Epithelial cell of alveolus of lung (primary cell): ENCODE data around the gene PCTP. TPM values are rescaled to one million over a fixed set of nuclear protein-coding genes. Genes with fewer than 3 reads are reported as not detected.

ENCODE experiments used
- total RNA-seq: library from RNA; depleted of rRNA; stranded (reverse); fragments of >200 nt; gene quantifications from 2 replicates; pipeline ENCODE4 v1.2.1, GENCODE V29; 2015

The PCTP gene
- 17.6 and 32.1 TPM in 2 replicates for total RNA-seq

DNA sequence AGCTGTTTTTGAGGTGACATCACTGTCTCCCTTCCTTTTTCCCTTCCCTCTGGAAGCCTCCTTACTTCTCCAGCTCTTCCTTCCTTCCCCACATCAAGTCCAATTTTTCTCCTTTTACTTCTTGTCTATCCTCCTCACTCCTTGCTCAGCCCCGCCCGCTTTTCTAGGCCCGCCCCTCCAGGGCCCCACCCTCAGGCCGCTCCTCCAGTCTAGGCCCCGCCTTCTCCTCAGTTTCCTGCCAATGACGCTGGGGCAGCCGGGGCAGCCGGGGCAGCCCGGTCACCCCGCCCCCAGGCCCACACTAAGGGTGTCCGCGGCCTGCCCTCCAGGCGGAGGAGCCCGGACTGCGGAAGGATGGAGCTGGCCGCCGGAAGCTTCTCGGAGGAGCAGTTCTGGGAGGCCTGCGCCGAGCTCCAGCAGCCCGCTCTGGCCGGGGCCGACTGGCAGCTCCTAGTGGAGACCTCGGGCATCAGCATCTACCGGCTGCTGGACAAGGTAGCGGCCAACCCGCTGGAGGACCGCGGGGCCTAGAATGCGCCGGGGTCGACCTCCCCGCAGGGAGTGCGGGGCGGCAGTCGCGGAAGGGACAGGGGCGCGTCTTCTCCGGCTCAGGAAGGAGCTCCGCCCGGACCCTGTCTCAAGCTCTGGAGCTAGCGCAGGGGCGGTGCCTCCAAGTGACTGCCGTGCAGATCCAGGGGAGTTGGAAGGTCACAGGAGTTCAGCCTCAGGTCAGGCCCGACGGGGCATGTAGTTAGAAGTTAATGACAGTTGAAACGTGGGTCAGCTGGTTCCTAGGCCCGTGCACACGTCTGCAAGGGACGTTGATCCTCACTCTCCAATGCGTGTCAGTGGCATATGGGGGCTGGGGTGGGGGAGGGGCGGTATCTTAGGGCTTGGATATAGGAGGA lies at the start of gene PCTP:
Gene PCTP, plus strand, starts transcription at position 302 of the 908 bp plus-strand sequence. Its CDS starts 53 bp downstream, at position 355.

DNA sequence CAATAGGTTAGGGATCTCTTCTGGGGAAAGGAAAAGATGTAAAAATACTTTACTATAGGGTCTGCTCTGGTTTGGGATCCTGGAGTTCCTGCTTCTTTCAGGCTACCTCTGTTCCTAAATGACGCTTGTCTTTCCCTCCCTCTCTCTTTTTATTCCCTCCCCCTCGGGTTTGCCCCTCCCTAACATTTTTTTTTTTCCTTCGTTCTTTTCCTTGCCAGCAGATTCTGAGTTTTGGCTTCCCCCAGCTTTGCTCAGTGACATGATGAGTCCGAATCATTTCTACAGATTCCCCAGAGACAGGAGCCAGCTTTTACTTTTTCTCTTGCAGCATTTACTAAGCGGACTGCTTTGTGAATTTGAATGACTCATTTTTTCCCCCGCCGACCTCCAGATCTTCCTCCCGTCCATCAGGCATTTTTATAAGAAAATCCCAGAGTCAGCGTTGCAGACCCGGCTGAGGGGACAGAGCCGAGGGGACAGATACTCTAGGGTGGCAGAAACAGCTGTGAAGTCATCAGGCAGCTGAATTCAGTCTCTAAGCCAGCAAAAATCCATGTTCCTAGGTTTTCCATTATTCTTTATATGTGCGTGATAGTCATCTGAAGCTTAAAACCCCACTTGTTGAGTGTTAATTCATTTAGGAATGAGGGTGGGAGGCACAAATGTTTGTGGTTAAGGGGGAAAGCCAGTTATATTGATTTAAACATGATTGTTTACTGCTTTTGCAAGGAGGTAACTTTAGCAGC lies 27.9 kb upstream of the PCTP start, which contains the start of gene TMEM100:
Gene TMEM100, minus strand, starts transcription at position 123 of the 746 bp plus-strand sequence. CDS start 1,794 bp downstream, outside the sequence.

Other genes with a start within 250 kb of the PCTP start
- not detected in 2 replicates for gene SMIM36, start 239.6 kb upstream of the PCTP start, total RNA-seq
- 9.8 and 101 TPM in 2 replicates for gene TMEM100, start 28.2 kb upstream of the PCTP start, total RNA-seq